H1 (cell line): ENCODE measurements around the gene HECTD3.

Source experiments
- CBX5 ChIP-seq: fragments of 300-800, 300-1000 bp; sonication (generic); IDR thresholded peaks from 2 replicates; pipeline ENCODE4 v1.7.1; 2016; ENCODE audit warnings: antibody characterized with exemption, low read length, low read depth
- CHD1 ChIP-seq: IDR thresholded peaks from 2 replicates; pipeline ENCODE4 v1.6.1; 2012; ENCODE audit warnings: low read depth, low read length, improper control_type of control experiment
- CTCF ChIP-seq, 3 experiments: IDR thresholded peaks; 1 replicate in 2 of 3; 2 replicates in 1 of 3; pipeline versions ENCODE4 v1.5.1 to v1.6.1; 2011; ENCODE audit warnings: low read length in 3 of 3, mild to moderate bottlenecking in 3 of 3, inconsistent platforms in 2 of 3, low read depth in 1 of 3, moderate library complexity in 1 of 3; ENCODE audit not compliant: insufficient read depth in 1 of 3; ENCODE audit errors: control extremely low read depth in 1 of 3
- EGR1 ChIP-seq: IDR thresholded peaks from 2 replicates; pipeline ENCODE4 v1.6.1; 2011; ENCODE audit warnings: low read depth, low read length, borderline replicate concordance
- MAFK ChIP-seq: IDR thresholded peaks from 2 replicates; pipeline ENCODE4 v1.6.1; 2012; ENCODE audit warnings: low read depth, mild to moderate bottlenecking, improper control_type of control experiment, low read length
- POLR2A ChIP-seq, 2 experiments: IDR thresholded peaks; 1 replicate in 1 of 2; 2 replicates in 1 of 2; pipeline ENCODE4 v1.6.1; 2011; ENCODE audit warnings: low read depth in 2 of 2, low read length in 2 of 2, mild to moderate bottlenecking in 2 of 2; ENCODE audit errors: control extremely low read depth in 1 of 2
- POLR2AphosphoS5 ChIP-seq: IDR thresholded peaks from 2 replicates; pipeline ENCODE4 v1.6.1; 2011; ENCODE audit warnings: low read depth, low read length
- SRF ChIP-seq: IDR thresholded peaks from 2 replicates; pipeline ENCODE4 v1.6.1; 2011; ENCODE audit warnings: mild to moderate bottlenecking, low read depth, low read length, moderate library complexity
- SUZ12 ChIP-seq: fragments of 200-600 bp; sonication (generic); IDR thresholded peaks from 2 replicates; pipeline ENCODE4 v1.6.1; 2012; ENCODE audit warnings: mild to moderate bottlenecking, inconsistent platforms, low read length, moderate library complexity, mixed read lengths
- USF2 ChIP-seq: IDR thresholded peaks from 2 replicates; pipeline ENCODE4 v1.6.1; 2011; ENCODE audit warnings: low read length, improper control_type of control experiment
- YY1 ChIP-seq: IDR thresholded peaks from 2 replicates; pipeline ENCODE4 v1.6.1; 2011; ENCODE audit warnings: low read depth, mild to moderate bottlenecking, low read length
- ZNF274 ChIP-seq: IDR thresholded peaks from 2 replicates; pipeline ENCODE4 v1.7.0; 2012; ENCODE audit warnings: low read length, borderline replicate concordance; ENCODE audit errors: extremely low read depth

DNA sequence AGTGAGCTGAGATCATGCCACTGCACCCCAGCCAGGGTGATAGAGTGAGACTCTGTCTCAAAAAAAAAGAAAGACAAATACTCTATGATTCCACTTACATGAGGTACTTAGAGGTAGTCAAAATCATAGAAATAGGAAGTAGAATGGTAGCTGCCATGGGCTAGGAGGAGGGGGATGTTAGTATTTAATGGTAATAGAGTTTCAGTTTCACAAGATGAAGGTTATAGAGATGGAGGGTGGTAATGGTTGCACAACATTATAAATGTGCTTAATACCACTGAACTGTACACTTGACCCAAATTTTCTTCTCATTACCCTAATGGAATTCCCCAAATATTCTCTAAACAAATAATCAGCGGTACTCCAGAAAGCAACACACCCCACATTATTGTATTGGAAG lies 37.5 kb downstream of the HECTD3 start:
- TF ChIP-seq POLR2A (IDR thresholded peaks at IDR 0.05; ENCODE audit: control extremely low read depth in 1 of 2, low read depth in 2 of 2, low read length in 2 of 2) = no peak
- no peak for TF ChIP-seq SRF
- TF ChIP-seq CBX5 = no peak
- TF ChIP-seq SUZ12 = no peak
- TF ChIP-seq CTCF (IDR thresholded peaks at IDR 0.05; ENCODE audit: control extremely low read depth in 1 of 3, insufficient read depth in 1 of 3, low read depth in 1 of 3, low read length in 3 of 3) = no peak
- TF ChIP-seq CHD1 = no peak
- TF ChIP-seq YY1 = no peak
- no peak for TF ChIP-seq POLR2AphosphoS5
- no peak for TF ChIP-seq USF2
- no peak for TF ChIP-seq MAFK
- TF ChIP-seq EGR1 = no peak
- TF ChIP-seq ZNF274 = no peak
